DND-41 (cell line): ENCODE data around the gene LRRC4.

Experiments
- ATAC-seq: fragments of 200-7000 bp; cut with Tn5 transposase; 3 replicates; pipeline ENCODE4 v1.9.1; 2021; ENCODE audit warnings: low read depth; ENCODE audit not compliant: insufficient read depth
- DNase-seq: peaks from one replicate; pipeline ENCODE4 v3.0.0-alpha.2; 2020
- H2AFZ ChIP-seq: 2 replicates; pipeline ENCODE4 v1.6.0; 2012; ENCODE audit warnings: low read depth, low read length
- H3K27ac ChIP-seq: 2 replicates; pipeline ENCODE4 v1.5.1; 2012; ENCODE audit warnings: low read length, inconsistent platforms
- H3K27me3 ChIP-seq: fragments of 200-600 bp; sonication (generic); 2 replicates; pipeline ENCODE4 v1.6.0; 2012; ENCODE audit warnings: low read length, mild to moderate bottlenecking, inconsistent platforms; ENCODE audit not compliant: insufficient read depth, poor library complexity
- H3K36me3 ChIP-seq: 2 replicates; pipeline ENCODE4 v1.5.1; 2012; ENCODE audit warnings: low read length, inconsistent platforms; ENCODE audit not compliant: insufficient read depth
- H3K4me1 ChIP-seq: 2 replicates; pipeline ENCODE4 v1.5.1; 2012; ENCODE audit warnings: mild to moderate bottlenecking, low read length; ENCODE audit not compliant: insufficient read depth
- H3K4me2 ChIP-seq: 2 replicates; pipeline ENCODE4 v1.6.0; 2012; ENCODE audit warnings: mild to moderate bottlenecking, moderate library complexity, low read length, inconsistent platforms; ENCODE audit not compliant: insufficient read depth
- H3K4me3 ChIP-seq, 2 experiments: fragments of 200-600 bp in 1 of 2; shearing (Covaris generic) in 1 of 2; 2 replicates each; pipeline ENCODE4 v1.5.1; 2012 to 2016; ENCODE audit warnings: inconsistent platforms in 2 of 2, low read length in 2 of 2, mild to moderate bottlenecking in 2 of 2, low read depth in 1 of 2, moderate library complexity in 1 of 2
- H3K79me2 ChIP-seq: 2 replicates; pipeline ENCODE4 v1.6.0; 2012; ENCODE audit warnings: low read length, inconsistent platforms; ENCODE audit not compliant: insufficient read depth
- H3K9ac ChIP-seq: 2 replicates; pipeline ENCODE4 v1.6.0; 2012; ENCODE audit warnings: low read depth, mild to moderate bottlenecking, inconsistent platforms, low read length, moderate library complexity
- H3K9me3 ChIP-seq: 2 replicates; pipeline ENCODE4 v1.5.1; 2012; ENCODE audit warnings: low read length, moderate library complexity, mild to moderate bottlenecking, inconsistent platforms; ENCODE audit not compliant: insufficient read depth, severe bottlenecking
- H4K20me1 ChIP-seq: 2 replicates; pipeline ENCODE4 v1.6.0; 2012; ENCODE audit warnings: low read length; ENCODE audit not compliant: insufficient read depth
- CTCF ChIP-seq: IDR thresholded peaks from 2 replicates; pipeline ENCODE4 v1.5.1; 2012; ENCODE audit warnings: borderline replicate concordance, low read length, moderate library complexity, mild to moderate bottlenecking; ENCODE audit not compliant: poor library complexity, severe bottlenecking; ENCODE audit errors: extremely low read depth
- EZH2 ChIP-seq: IDR thresholded peaks from 3 replicates; pipeline ENCODE4 v1.6.1; 2012; ENCODE audit warnings: borderline replicate concordance, low read depth, mild to moderate bottlenecking, moderate library complexity, low read length, inconsistent platforms; ENCODE audit not compliant: severe bottlenecking

LRRC4 gene

GRCh38 chr7:128029405-128029995 is 1.7 kb downstream of the LRRC4 start:
- peaks cover 2% of the 10 kb centered on the region; the same call in 1 of the 2 replicates for H4K20me1 ChIP-seq
- H3K4me1 ChIP-seq, result no peaks in the 10 kb centered on the region
- no peak overlapping the region for H2AFZ ChIP-seq
- H3K4me3 ChIP-seq, result no peak overlapping the region
- no peaks in the 10 kb centered on the region for H3K79me2 ChIP-seq
- ATAC-seq, result no peak
- no peaks in the 10 kb centered on the region for H3K27me3 ChIP-seq
- DNase-seq, result no peak
- no peak overlapping the region for H3K4me2 ChIP-seq
- H3K9me3 ChIP-seq, result no peaks in the 10 kb centered on the region
- H3K9ac ChIP-seq, result no peak overlapping the region
- TF ChIP-seq CTCF, result no peak
- no peak for TF ChIP-seq EZH2
- no peak overlapping the region for H3K27ac ChIP-seq
- H3K36me3 ChIP-seq, result peaks cover 12% of the 10 kb centered on the region

GRCh38 chr7:128027485-128027980 is 3.7 kb downstream of the LRRC4 start:
- Histone ChIP-seq H4K20me1 (no peaks in the 10 kb centered on the region), H3K27me3 (no peaks in the 10 kb centered on the region), H3K4me3 (no peak overlapping the region), H3K9me3 (no peaks in the 10 kb centered on the region), H3K79me2 (no peaks in the 10 kb centered on the region), H3K36me3 (peaks cover 14% of the 10 kb centered on the region), H3K4me1 (no peaks in the 10 kb centered on the region), H3K9ac (no peak overlapping the region), H3K4me2 (no peak overlapping the region), H2AFZ (no peak overlapping the region), H3K27ac (no peak overlapping the region)
- no peak for TF ChIP-seq EZH2
- no peak for TF ChIP-seq CTCF
- DNase-seq (no peak), ATAC-seq (no peak)

GRCh38 chr7:128026551-128026950 is 4.7 kb downstream of the LRRC4 start:
- no peaks in the 10 kb centered on the region for H3K4me1 ChIP-seq
- no peaks in the 10 kb centered on the region for H3K79me2 ChIP-seq
- H3K9ac ChIP-seq, result no peak overlapping the region
- H3K4me3 ChIP-seq, result no peak overlapping the region
- TF ChIP-seq EZH2, result no peak
- TF ChIP-seq CTCF, result no peak
- no peak overlapping the region for H2AFZ ChIP-seq
- H3K27ac ChIP-seq, result no peak overlapping the region
- no peaks in the 10 kb centered on the region for H3K27me3 ChIP-seq
- ATAC-seq, result no peak
- no peaks in the 10 kb centered on the region for H3K9me3 ChIP-seq
- H3K36me3 ChIP-seq, result peaks cover 14% of the 10 kb centered on the region
- DNase-seq, result no peak
- no peak overlapping the region for H3K4me2 ChIP-seq
- H4K20me1 ChIP-seq, result no peaks in the 10 kb centered on the region

- no peak overlapping the region for H2AFZ ChIP-seq
- no peaks in the 10 kb centered on the region for H3K79me2 ChIP-seq
- DNase-seq (no peak), ATAC-seq (no peak)
- no peaks in the 10 kb centered on the region for H3K4me1 ChIP-seq
- peaks cover 14% of the 10 kb centered on the region for H3K36me3 ChIP-seq
- no peaks in the 10 kb centered on the region for H3K9me3 ChIP-seq
- no peaks in the 10 kb centered on the region for H3K27me3 ChIP-seq
- no peak overlapping the region for H3K4me2 ChIP-seq
- H3K4me3 ChIP-seq, result no peak overlapping the region
- TF ChIP-seq EZH2 (no peak), CTCF (no peak)
- no peak overlapping the region for H3K27ac ChIP-seq
- H3K9ac ChIP-seq, result no peak overlapping the region
- no peaks in the 10 kb centered on the region for H4K20me1 ChIP-seq
These were observed 5.4 kb downstream of the LRRC4 start for GRCh38 chr7:128025819-128026218.
